ENCODE measurements around the gene FSTL3.
"Not testable (repeated sequence)": the region's sequence is repeated elsewhere in the genome, so short reads cannot be mapped to it uniquely, and the experiment has no call there.

FSTL3 gene

GRCh38 chr19:661427-662196 is 14.6 kb upstream of the FSTL3 start:
- DNase-seq (ENCODE audit: low spot score) = no peak

- DNase-seq (ENCODE audit: low spot score) = no peak
Observed at GRCh38 chr19:662207-662961, 13.8 kb upstream of the FSTL3 start.

GRCh38 chr19:662962-663681 is 13.1 kb upstream of the FSTL3 start, which contains the start of gene RNF126:
Gene RNF126 (minus strand): TSS chr19:663214. CDS start chr19:663121, 93 bp downstream.
- peak; percentile 98 for DNase-seq (ENCODE audit: low spot score)

GRCh38 chr19:663682-664117 is 12.5 kb upstream of the FSTL3 start:
- DNase-seq (ENCODE audit: low spot score) = no peak

DNA sequence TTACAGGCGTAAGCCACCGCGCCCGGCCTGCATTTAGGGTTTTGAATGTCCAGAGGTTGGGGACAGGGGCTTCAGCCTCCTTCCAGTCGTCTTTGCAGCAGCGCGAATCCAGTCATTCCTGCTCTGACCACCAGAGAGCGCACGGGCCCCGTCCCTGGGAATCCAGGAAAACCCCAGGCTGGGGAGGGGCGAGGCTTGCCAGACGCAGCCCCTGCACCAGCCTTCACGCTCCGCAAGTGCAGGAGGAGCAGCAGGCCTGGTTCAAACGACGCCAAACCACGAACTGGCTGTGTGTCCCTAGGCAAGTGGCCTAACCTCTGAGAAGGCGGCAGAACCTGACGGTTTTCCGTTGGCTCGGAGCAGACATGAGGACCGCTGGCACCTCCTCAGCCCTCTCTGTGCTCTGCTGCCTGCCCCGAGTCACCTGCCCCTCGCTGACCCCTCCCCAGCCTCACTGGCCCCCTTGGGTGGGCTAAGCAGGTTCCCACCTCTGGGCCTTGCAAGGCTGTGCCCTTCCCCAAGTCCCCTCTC is 11.2 kb upstream of the FSTL3 start:
- peak; percentile 92 for DNase-seq (ENCODE audit: low spot score)

GRCh38 chr19:666985-667573 is 9.1 kb upstream of the FSTL3 start:
- DNase-seq (ENCODE audit: low spot score) = not testable (repeated sequence)

GRCh38 chr19:668675-669434 is 7.3 kb upstream of the FSTL3 start:
- not testable (repeated sequence) for DNase-seq (ENCODE audit: low spot score)

GRCh38 chr19:670609-671075 is 5.5 kb upstream of the FSTL3 start:
- DNase-seq (ENCODE audit: low spot score) = no peak

DNA sequence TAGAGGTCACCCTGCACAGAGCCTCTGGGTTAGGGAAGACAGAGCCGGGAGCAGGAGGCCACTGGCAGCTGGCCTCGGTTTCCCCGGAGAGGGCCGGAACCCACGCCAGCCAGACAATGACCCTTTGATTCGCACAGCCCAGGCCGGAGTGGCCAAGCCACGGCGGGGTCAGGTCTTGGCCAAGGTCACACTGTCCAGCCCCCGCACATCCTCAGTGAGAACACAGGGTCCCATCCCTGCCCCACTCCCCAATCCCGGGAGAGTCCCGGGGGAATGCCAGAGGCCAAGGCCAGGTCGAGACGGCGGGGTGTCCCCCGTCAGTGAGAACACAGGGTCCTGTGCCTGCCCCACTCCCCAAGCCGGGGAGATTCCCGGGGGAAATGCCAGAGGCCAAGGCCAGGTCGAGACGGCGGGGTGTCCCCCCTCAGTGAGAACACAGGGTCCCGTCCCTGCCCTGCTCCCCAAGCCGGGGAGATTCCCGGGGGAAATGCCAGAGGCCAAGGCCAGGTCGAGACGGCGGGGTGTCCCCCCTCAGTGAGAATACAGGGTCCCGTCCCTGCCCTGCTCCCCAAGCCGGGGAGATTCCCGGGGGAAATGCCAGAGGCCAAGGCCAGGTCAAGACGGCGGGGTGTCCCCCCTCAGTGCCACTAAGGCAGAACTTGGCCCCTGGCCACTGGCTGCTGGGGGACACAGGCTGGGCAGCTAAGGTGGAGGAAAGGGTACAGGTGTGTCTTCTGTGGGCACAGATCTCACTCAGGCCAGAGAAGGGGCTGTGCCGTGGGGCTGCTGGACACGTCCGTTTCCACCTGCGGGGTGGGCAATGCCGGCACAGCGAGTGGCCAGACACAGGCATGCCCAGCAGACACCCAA is 1.7 kb upstream of the FSTL3 start:
- peak; percentile 66 for DNase-seq (ENCODE audit: low spot score)

DNA sequence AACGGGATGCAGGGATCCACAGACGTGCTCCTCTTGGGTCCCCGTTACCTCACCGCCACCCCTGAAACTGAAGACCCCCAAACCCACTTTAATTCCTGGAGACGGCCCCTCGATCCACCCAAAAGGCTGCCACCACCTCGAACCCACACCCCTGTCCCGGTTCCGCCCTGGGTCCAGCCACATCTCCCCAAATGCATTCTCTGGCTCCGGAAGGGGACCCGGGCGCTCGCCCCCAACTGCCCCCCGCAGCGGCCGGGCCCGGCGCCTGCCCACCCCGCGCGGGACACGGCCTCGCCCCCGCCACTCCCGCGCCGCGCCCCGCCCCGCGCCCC is 219 bp upstream of the FSTL3 start:
- DNase-seq (ENCODE audit: low spot score) = no peak

GRCh38 chr19:677201-677600 is 1.0 kb downstream of the FSTL3 start:
- no peak for DNase-seq (ENCODE audit: low spot score)

GRCh38 chr19:677601-678436 is 1.6 kb downstream of the FSTL3 start:
- no peak for DNase-seq (ENCODE audit: low spot score)

DNA sequence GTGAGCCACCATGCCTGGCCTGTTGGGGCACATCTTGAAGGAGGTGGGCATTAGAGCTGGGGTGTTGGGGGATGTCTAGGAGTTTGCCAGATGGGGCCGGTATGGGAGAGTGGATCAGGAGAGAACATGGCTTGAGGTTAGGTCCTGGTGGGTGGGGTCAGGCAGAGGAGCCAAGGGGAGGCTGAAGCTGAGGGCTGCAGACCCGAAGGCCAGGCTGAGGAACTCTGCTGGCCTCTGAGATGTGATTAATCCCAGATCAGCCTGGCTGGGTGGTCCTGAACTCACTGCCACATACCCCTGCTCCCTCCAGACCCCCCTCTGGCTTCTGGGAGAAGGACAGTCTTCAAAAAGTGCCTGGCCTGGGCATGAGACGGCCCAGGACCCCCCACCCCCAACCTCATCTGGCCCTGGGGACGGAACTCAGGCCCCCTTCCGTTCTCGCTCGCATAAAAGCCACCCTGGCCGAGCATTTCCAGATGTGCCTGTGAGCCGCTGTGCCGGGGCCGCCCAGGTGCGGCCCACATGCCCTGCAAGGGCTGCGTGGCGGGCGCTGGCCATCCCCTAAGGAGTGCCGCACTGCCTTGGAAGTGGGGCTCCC is 2.7 kb downstream of the FSTL3 start:
- DNase-seq (ENCODE audit: low spot score) = no peak

DNA sequence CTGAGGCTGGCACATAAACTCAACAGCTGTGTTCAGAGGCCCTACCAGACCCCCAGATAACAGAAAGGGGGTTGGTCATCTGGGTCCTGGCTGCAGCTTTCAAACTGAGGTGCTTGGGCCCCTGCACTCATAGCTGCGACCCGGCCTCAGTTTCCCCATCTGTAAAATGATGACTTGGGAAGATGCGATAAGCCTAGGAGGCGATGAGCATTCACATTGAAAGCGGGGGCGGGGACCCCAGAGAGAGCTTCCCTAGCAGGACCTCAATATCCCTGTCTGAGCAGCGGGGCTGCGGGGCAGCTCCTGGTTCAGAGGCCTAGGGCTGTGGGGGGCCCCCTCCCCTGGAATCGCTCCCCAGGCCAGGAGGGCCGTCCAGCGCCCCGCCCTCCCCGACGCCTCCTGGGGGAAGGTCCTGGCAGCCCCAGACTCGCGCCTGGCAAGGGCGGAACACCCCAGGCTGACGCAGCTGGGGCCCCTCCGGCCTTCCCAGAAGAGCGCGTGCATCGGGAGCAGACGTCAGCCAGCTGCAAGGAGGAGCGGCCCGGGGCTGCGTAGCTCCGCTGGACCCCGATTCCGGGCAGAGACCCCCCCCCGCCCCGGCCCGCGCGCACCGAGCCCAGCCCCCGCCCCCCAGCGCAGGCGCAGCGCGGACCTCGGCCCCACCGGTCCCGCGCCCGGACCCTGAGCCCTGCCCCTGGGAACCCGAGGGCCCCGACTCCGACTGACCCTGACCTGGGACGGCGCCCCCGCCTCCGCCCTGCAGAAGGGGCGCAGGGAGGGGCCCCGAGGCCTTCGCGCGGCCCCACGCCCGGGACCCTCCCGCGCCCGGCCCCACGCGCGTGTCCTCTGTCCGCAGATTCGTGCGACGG is 3.5 kb downstream of the FSTL3 start:
- peak; percentile 87 for DNase-seq (ENCODE audit: low spot score)

DNA sequence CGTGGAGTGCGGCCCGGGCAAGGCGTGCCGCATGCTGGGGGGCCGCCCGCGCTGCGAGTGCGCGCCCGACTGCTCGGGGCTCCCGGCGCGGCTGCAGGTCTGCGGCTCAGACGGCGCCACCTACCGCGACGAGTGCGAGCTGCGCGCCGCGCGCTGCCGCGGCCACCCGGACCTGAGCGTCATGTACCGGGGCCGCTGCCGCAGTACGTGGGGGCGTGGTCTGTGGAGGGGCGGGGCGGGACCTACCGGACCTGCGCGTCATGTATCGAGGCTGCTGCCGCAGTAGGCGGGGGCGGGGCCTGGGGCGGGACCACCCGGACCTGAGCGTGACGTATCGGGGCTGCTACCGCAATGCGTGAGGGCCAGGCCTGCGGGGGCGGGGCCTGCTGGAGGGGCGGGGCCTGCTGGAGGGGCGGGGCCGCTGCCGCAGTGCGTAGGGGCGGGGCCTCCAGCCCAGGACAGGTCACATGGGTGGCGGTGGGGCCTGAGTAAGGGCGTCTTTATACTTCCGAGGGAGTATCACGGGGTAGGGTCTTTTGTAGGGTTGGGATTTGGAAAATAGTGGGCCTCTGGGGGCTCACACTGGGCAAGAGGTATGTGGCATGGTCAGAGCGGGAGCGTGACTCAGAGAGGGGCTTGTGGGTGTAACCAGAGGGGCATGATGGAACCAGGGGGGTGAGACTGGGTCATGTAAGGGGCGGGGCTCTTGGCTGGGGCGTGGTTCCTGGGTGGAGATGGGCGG is 4.3 kb downstream of the FSTL3 start:
- DNase-seq (ENCODE audit: low spot score) = peak; percentile 100

GRCh38 chr19:681029-682019 is 5.1 kb downstream of the FSTL3 start:
- no peak for DNase-seq (ENCODE audit: low spot score)

Data from left forelimb (tissue), 1 donor.